KOPT-K1 (cell line): ENCODE data around the gene DAB2.

ENCODE experiments used
- H3K27ac ChIP-seq: fragments of 200-600 bp; sonication (generic); 2 replicates; pipeline ENCODE4 v1.5.1; 2016; ENCODE audit warnings: antibody characterized with exemption, mild to moderate bottlenecking, low read depth, low read length; ENCODE audit not compliant: poor library complexity, severe bottlenecking
- H3K36me3 ChIP-seq: fragments of 200-600 bp; sonication (generic); 2 replicates; pipeline ENCODE4 v1.5.1; 2017; ENCODE audit warnings: antibody characterized with exemption, mild to moderate bottlenecking, low read length, moderate library complexity; ENCODE audit not compliant: insufficient read depth
- H3K9me3 ChIP-seq: fragments of 200-600 bp; sonication (generic); 2 replicates; pipeline ENCODE4 v1.5.1; 2017; ENCODE audit warnings: antibody characterized with exemption, low read length, mild to moderate bottlenecking; ENCODE audit not compliant: insufficient read depth, poor library complexity, severe bottlenecking

The DAB2 gene

GRCh38 chr5:39424736-39425637 is at the start of gene DAB2:
Gene DAB2 (minus strand): TSS chr5:39424980. CDS start chr5:39394320, 30,660 bp downstream.
- H3K9me3 ChIP-seq, result peaks cover 6% of the 10 kb centered on the region
- no peak within 1 kb of the TSS for H3K27ac ChIP-seq
- H3K36me3 ChIP-seq, result no peaks in the 10 kb centered on the region

GRCh38 chr5:39473156-39473775 is 48.5 kb upstream of the DAB2 start:
- no peaks in the 10 kb centered on the region for H3K9me3 ChIP-seq
- H3K36me3 ChIP-seq, result no peaks in the 10 kb centered on the region
- H3K27ac ChIP-seq, result no peak overlapping the region

GRCh38 chr5:39471836-39472508 is 47.2 kb upstream of the DAB2 start:
- H3K36me3 ChIP-seq, result no peaks in the 10 kb centered on the region
- no peak overlapping the region for H3K27ac ChIP-seq
- H3K9me3 ChIP-seq, result no peaks in the 10 kb centered on the region

- Histone ChIP-seq H3K36me3 (no peaks in the 10 kb centered on the region), H3K27ac (no peak overlapping the region), H3K9me3 (no peaks in the 10 kb centered on the region)
These were observed 46.0 kb upstream of the DAB2 start for GRCh38 chr5:39470811-39471210.

GRCh38 chr5:39469777-39470415 is 45.1 kb upstream of the DAB2 start:
- H3K27ac ChIP-seq, result no peak overlapping the region
- no peaks in the 10 kb centered on the region for H3K9me3 ChIP-seq
- H3K36me3 ChIP-seq, result no peaks in the 10 kb centered on the region

GRCh38 chr5:39469176-39469575 is 44.4 kb upstream of the DAB2 start:
- H3K9me3 ChIP-seq, result no peaks in the 10 kb centered on the region
- no peak overlapping the region for H3K27ac ChIP-seq
- H3K36me3 ChIP-seq, result no peaks in the 10 kb centered on the region

GRCh38 chr5:39466846-39467245 is 42.1 kb upstream of the DAB2 start:
- Histone ChIP-seq H3K36me3 (no peaks in the 10 kb centered on the region), H3K9me3 (no peaks in the 10 kb centered on the region), H3K27ac (no peak overlapping the region)

- Histone ChIP-seq H3K36me3 (no peaks in the 10 kb centered on the region), H3K9me3 (no peaks in the 10 kb centered on the region), H3K27ac (no peak overlapping the region)
These were observed 41.1 kb upstream of the DAB2 start for GRCh38 chr5:39465843-39466242.

- no peaks in the 10 kb centered on the region for H3K9me3 ChIP-seq
- no peak overlapping the region for H3K27ac ChIP-seq
- no peaks in the 10 kb centered on the region for H3K36me3 ChIP-seq
These were observed 40.3 kb upstream of the DAB2 start for GRCh38 chr5:39465097-39465496.

GRCh38 chr5:39464088-39464487 is 39.3 kb upstream of the DAB2 start:
- Histone ChIP-seq H3K36me3 (no peaks in the 10 kb centered on the region), H3K27ac (no peak overlapping the region), H3K9me3 (no peaks in the 10 kb centered on the region)

- Histone ChIP-seq H3K9me3 (no peaks in the 10 kb centered on the region), H3K27ac (no peak overlapping the region), H3K36me3 (no peaks in the 10 kb centered on the region)
These were observed 37.4 kb upstream of the DAB2 start for GRCh38 chr5:39462211-39462610.

GRCh38 chr5:39461007-39461682 is 36.4 kb upstream of the DAB2 start:
- Histone ChIP-seq H3K9me3 (no peaks in the 10 kb centered on the region), H3K27ac (no peak overlapping the region), H3K36me3 (no peaks in the 10 kb centered on the region)

GRCh38 chr5:39459907-39460306 is 35.1 kb upstream of the DAB2 start:
- Histone ChIP-seq H3K27ac (no peak overlapping the region), H3K9me3 (no peaks in the 10 kb centered on the region), H3K36me3 (no peaks in the 10 kb centered on the region)

GRCh38 chr5:39459071-39459470 is 34.3 kb upstream of the DAB2 start:
- no peak overlapping the region for H3K27ac ChIP-seq
- no peaks in the 10 kb centered on the region for H3K9me3 ChIP-seq

More at GRCh38 chr5:39459071-39459470, 34.3 kb upstream of the DAB2 start:
- H3K36me3 ChIP-seq, result no peaks in the 10 kb centered on the region
